Activated CD4-positive, alpha-beta T cell treated with anti-CD3 and anti-CD28 coated beads, Interleukin-2, amount 10 ng/mL, durations not matched to agents 7 days and 5 days (primary cell): Measurements from ENCODE around the gene LYRM4. TPM values are rescaled to one million over a fixed set of nuclear protein-coding genes. Genes with fewer than 3 reads are reported as not detected.
A peak's percentile ranks its signal among the peaks of the same experiment; 100 is the strongest.

Experiments
- CTCF ChIA-PET: fragments of 350-600 bp; sonication (Branson Sonifier 250); formaldehyde crosslinking; loops from one replicate; lab custom pipeline; 2021; ENCODE audit warnings: antibody characterized with exemption; lab: Charles Lee
- POLR2A ChIA-PET: fragments of 350-600 bp; sonication (Branson Sonifier 250); formaldehyde crosslinking; loops from one replicate; lab custom pipeline; 2021; ENCODE audit warnings: antibody characterized with exemption; lab: Charles Lee
- DNase-seq: peaks from one replicate; pipeline ENCODE4 v3.0.0-alpha.2; 2020
- H3K27ac Mint-ChIP-seq: one replicate; pipeline ENCODE4 v1.8.0; 2021; ENCODE audit warnings: mild to moderate bottlenecking, moderate library complexity, mixed read lengths
- H3K27me3 Mint-ChIP-seq: one replicate; pipeline ENCODE4 v1.8.0; 2021; ENCODE audit warnings: mixed read lengths
- H3K36me3 Mint-ChIP-seq: one replicate; pipeline ENCODE4 v1.8.0; 2021; ENCODE audit warnings: low read depth, mixed read lengths
- H3K4me1 Mint-ChIP-seq: one replicate; pipeline ENCODE4 v1.8.0; 2021; ENCODE audit warnings: mixed read lengths
- H3K4me3 Mint-ChIP-seq: one replicate; pipeline ENCODE4 v1.8.0; 2021; ENCODE audit warnings: mild to moderate bottlenecking, moderate library complexity, mixed read lengths
- H3K9me3 Mint-ChIP-seq: one replicate; pipeline ENCODE4 v1.8.0; 2021; ENCODE audit warnings: mixed read lengths
- total RNA-seq, 2 experiments: library from RNA; stranded (reverse); gene quantifications; one replicate each; pipeline ENCODE4 v1.2.3, GENCODE V29; 2021

LYRM4 gene
- total RNA-seq, 2 experiments from 2014 or later: 30.8 to 31.4 TPM

DNA sequence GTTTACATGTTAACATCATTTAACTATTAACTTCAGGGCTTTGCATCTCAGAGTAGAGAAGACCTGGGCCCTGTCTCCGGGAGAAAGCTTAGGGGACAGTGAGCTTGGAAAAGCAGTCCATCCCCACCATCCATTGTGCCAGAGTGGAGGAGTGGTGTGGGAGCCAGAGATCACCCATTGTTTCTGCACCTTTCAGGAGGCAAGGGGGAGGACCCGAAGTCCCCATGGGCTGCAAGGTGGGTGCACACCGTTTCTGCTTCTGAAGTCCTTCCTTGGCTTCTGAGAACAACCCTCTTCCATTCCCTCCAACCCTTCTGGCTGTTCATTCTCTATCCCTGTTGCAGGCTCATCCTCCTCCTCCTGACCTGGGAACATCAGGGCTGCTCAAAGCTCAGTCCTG lies 179.6 kb downstream of the LYRM4 start:
- ChIA-PET CTCF (no interaction called here), POLR2A (no interaction called here)
- no peaks in the 10 kb centered on the region for H3K36me3 Mint-ChIP-seq
- peaks cover 56% of the 10 kb centered on the region for H3K27me3 Mint-ChIP-seq
- H3K9me3 Mint-ChIP-seq: no peaks in the 10 kb centered on the region
- no peak overlapping the region for H3K4me3 Mint-ChIP-seq
- no peak for DNase-seq
- H3K27ac Mint-ChIP-seq: no peak overlapping the region
- peaks cover 4% of the 10 kb centered on the region for H3K4me1 Mint-ChIP-seq

DNA sequence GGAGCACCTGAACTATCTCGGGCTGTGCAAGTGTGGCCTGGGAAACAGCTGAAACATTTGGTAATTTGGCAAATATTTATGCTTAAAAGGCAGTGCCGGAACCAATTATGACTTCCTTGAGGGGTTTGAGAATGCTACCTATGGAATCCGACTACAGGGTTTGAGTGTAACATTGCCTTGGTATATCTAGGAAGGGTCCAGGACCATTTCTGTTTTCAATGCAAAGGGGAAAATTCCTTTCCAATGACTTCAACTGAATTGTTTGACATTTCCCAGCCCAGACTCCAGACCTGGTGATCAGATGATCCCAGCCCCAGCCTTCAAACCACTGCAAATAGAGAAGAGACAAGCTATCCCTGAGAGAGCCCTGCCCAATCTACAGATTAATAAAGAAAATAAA lies 180.2 kb downstream of the LYRM4 start:
- DNase-seq: no peak

GRCh38 chr6:5079692-5080091 lies 181.1 kb downstream of the LYRM4 start:
- H3K36me3 Mint-ChIP-seq: no peaks in the 10 kb centered on the region
- CTCF ChIA-PET: no interaction called here
- POLR2A ChIA-PET: no interaction called here
- DNase-seq: no peak
- H3K27me3 Mint-ChIP-seq: peaks cover 54% of the 10 kb centered on the region
- no peak overlapping the region for H3K27ac Mint-ChIP-seq
- H3K4me1 Mint-ChIP-seq: peaks cover 1% of the 10 kb centered on the region
- H3K4me3 Mint-ChIP-seq: no peak overlapping the region
- no peaks in the 10 kb centered on the region for H3K9me3 Mint-ChIP-seq

More for the DNA sequence above, 180.2 kb downstream of the LYRM4 start:
- Mint-ChIP-seq H3K36me3 (no peaks in the 10 kb centered on the region), H3K27ac (no peak overlapping the region), H3K27me3 (peaks cover 54% of the 10 kb centered on the region), H3K4me1 (peaks cover 3% of the 10 kb centered on the region), H3K4me3 (no peak overlapping the region), H3K9me3 (no peaks in the 10 kb centered on the region)
- POLR2A ChIA-PET: no interaction called here
- CTCF ChIA-PET: interaction anchor here (0.6 kb wide), 1 partner anchor 364 kb away, joined by 5 read pairs; no protein-coding TSS in a partner anchor

DNA sequence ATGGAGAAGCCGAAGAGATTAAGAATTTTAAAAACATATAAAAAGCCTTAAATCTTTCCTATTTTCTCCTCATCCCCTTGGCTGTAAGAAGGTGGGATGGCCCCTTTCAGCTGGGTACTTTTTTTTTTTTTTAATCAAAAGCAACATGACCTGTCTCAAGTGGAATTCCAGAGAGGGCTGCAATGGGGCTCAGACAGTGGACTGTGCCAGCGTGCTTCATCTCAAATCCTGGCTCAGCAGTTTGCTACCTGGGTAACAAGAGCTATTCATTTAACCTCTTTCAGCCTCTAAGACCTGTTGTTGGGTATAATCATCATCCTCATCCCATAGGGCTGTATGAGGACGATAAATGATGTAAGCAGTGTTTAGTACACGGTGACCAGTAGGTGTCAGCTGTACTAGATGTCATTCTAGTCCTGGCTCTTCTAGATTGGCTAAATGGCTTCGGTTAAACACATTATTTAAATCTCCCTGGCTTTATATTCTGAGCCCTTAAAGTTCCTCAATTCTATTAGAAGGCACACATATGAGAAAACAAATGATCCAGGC lies 182.6 kb downstream of the LYRM4 start:
- H3K9me3 Mint-ChIP-seq: no peaks in the 10 kb centered on the region
- CTCF ChIA-PET: interaction anchor here (0.6 kb wide), 2 partner anchors 43 to 543 kb away, joined by 3 read pairs; no protein-coding TSS in a partner anchor
- no peak overlapping the region for H3K4me3 Mint-ChIP-seq
- POLR2A ChIA-PET: no interaction called here
- no peaks in the 10 kb centered on the region for H3K36me3 Mint-ChIP-seq
- H3K27me3 Mint-ChIP-seq: peaks cover 43% of the 10 kb centered on the region
- DNase-seq: no peak
- H3K27ac Mint-ChIP-seq: no peak overlapping the region
- H3K4me1 Mint-ChIP-seq: no peaks in the 10 kb centered on the region

- ChIA-PET POLR2A (no interaction called here), CTCF (interaction anchor here (0.6 kb wide), 1 partner anchor 1517 kb away, joined by 6 read pairs; no protein-coding TSS in a partner anchor)
- Mint-ChIP-seq H3K9me3 (no peaks in the 10 kb centered on the region), H3K4me1 (peaks cover 8% of the 10 kb centered on the region), H3K27ac (no peak overlapping the region), H3K36me3 (no peaks in the 10 kb centered on the region), H3K4me3 (no peak overlapping the region), H3K27me3 (peaks cover 35% of the 10 kb centered on the region)
- no peak for DNase-seq
Observed at GRCh38 chr6:5076931-5077330, 183.8 kb downstream of the LYRM4 start.

GRCh38 chr6:5073992-5074391 lies 186.8 kb downstream of the LYRM4 start:
- no peak overlapping the region for H3K27ac Mint-ChIP-seq
- ChIA-PET CTCF (no interaction called here), POLR2A (no interaction called here)
- H3K27me3 Mint-ChIP-seq: peaks cover 14% of the 10 kb centered on the region
- DNase-seq: no peak
- H3K9me3 Mint-ChIP-seq: no peaks in the 10 kb centered on the region
- H3K4me1 Mint-ChIP-seq: peaks cover 8% of the 10 kb centered on the region
- H3K4me3 Mint-ChIP-seq: no peak overlapping the region
- H3K36me3 Mint-ChIP-seq: no peaks in the 10 kb centered on the region

DNA sequence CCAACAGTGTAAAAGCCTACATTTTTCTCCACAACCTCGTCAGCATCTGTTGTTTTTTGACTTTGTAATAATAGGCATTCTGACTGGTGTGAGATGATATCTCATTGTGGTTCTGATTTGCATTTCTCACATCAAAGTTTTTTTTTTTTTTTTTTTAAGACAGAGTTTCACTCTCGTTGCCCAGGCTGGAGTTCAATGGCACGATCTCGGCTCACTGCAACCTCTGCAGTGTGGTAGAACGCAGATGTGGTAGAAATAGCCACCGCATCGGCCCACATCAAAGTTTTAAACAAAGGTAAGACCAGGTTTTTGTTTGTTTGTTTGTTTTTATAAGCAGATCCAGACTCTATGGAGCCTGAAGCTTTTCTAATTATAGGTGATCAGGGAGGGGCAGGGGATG lies 188.3 kb downstream of the LYRM4 start:
- H3K27me3 Mint-ChIP-seq: peaks cover 12% of the 10 kb centered on the region
- no peaks in the 10 kb centered on the region for H3K36me3 Mint-ChIP-seq
- DNase-seq: peak; percentile 17
- peak overlapping the region; percentile 68 for H3K27ac Mint-ChIP-seq
- H3K9me3 Mint-ChIP-seq: no peaks in the 10 kb centered on the region
- ChIA-PET POLR2A (no interaction called here), CTCF (no interaction called here)
- H3K4me1 Mint-ChIP-seq: peaks cover 8% of the 10 kb centered on the region
- no peak overlapping the region for H3K4me3 Mint-ChIP-seq

GRCh38 chr6:5071216-5071615 lies 189.5 kb downstream of the LYRM4 start:
- H3K9me3 Mint-ChIP-seq: no peaks in the 10 kb centered on the region
- ChIA-PET CTCF (no interaction called here), POLR2A (no interaction called here)
- H3K4me1 Mint-ChIP-seq: peaks cover 8% of the 10 kb centered on the region
- H3K27ac Mint-ChIP-seq: no peak overlapping the region
- no peak for DNase-seq
- H3K36me3 Mint-ChIP-seq: no peaks in the 10 kb centered on the region
- H3K4me3 Mint-ChIP-seq: no peak overlapping the region
- peaks cover 4% of the 10 kb centered on the region for H3K27me3 Mint-ChIP-seq

DNA sequence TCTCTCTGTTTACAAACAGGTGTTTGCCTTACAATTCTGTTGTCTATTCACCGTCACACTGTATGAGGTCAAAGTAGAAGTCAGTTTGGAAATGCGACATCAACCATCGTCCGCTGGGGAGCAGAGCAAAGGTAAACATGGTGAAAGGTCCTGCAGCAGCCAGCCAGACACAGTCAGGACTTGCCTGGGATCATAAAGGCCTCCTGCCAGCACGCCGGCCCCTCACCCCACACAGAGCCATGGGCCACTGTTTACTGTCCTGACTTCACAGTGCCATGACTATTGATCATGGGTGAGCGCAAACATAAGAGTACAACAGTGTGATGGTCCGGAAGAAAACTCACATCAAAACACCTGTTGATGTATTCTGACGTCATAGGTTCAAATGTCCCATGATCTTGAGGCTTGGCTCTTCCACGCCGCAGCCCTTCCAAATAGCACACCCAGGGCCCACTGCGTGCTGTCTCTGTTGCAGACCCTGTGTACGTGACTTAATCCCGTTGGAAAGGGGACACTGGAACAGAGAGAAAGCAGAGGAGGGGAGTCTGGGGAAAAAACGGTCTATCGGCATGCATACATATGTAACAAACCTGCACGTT lies 192.5 kb downstream of the LYRM4 start:
- no peak overlapping the region for H3K4me3 Mint-ChIP-seq
- no peaks in the 10 kb centered on the region for H3K36me3 Mint-ChIP-seq
- H3K27ac Mint-ChIP-seq: no peak overlapping the region
- peaks cover 8% of the 10 kb centered on the region for H3K4me1 Mint-ChIP-seq
- H3K27me3 Mint-ChIP-seq: peaks cover 2% of the 10 kb centered on the region
- ChIA-PET POLR2A (no interaction called here), CTCF (no interaction called here)
- no peak for DNase-seq
- H3K9me3 Mint-ChIP-seq: no peaks in the 10 kb centered on the region

DNA sequence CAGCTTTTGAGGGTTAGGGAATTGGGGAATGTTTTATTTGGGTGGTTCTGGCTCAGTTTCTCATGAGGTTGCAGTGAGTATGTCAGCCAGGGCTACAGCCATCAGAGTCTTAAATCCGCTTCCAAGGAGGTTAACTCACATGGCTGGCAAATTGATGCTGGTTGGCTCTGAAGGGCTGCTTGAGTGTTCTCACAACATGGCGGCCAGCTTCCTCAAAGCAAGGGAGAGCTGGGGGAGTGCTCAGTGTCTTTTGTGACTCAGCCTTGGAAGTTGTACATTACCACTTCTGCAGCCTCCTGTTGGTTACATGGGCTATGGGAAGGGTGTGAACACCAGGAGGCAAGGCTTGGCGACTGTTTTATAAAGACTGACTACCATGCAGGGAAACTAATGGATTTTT lies 193.4 kb downstream of the LYRM4 start:
- no peaks in the 10 kb centered on the region for H3K27me3 Mint-ChIP-seq
- no peaks in the 10 kb centered on the region for H3K36me3 Mint-ChIP-seq
- H3K27ac Mint-ChIP-seq: no peak overlapping the region
- H3K4me1 Mint-ChIP-seq: peaks cover 4% of the 10 kb centered on the region
- POLR2A ChIA-PET: no interaction called here
- CTCF ChIA-PET: no interaction called here
- H3K4me3 Mint-ChIP-seq: no peak overlapping the region
- DNase-seq: no peak
- no peaks in the 10 kb centered on the region for H3K9me3 Mint-ChIP-seq

DNA sequence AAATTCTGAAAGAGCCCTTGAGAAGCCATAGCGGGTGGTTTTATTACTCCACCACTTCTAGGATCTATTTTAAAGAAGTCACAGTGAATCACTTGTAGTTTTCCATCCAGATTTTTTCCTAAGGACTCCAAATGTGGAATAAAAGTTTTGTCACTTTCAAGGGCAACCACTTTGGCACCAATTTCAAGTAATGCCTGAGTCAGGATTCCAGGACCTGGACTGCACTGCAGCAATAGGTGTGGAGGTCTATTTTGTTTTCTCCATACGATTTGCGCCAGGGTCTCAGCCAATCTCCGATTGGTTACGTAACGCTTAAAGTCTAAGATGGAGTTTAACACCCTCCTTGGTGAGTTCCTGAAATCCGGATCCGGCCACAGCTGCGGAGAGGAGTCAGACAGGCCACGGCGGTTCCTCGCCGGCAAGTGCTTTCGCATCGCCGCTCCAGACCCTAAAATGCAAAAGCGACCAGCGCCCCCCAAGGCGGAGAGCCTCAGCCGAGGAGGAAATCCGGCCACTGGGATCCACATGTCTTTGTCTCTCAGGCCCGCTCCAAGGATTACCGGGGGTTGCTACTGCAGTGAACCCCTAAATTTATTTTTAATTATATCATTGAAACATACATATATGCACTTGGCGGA lies 194.2 kb downstream of the LYRM4 start:
- H3K9me3 Mint-ChIP-seq: no peaks in the 10 kb centered on the region
- H3K4me1 Mint-ChIP-seq: no peaks in the 10 kb centered on the region
- H3K36me3 Mint-ChIP-seq: no peaks in the 10 kb centered on the region
- H3K4me3 Mint-ChIP-seq: no peak overlapping the region
- H3K27ac Mint-ChIP-seq: no peak overlapping the region
- ChIA-PET CTCF (no interaction called here), POLR2A (no interaction called here)
- no peaks in the 10 kb centered on the region for H3K27me3 Mint-ChIP-seq
- DNase-seq: no peak

GRCh38 chr6:5063617-5064016 lies 197.1 kb downstream of the LYRM4 start:
- H3K27ac Mint-ChIP-seq: no peak overlapping the region
- no peaks in the 10 kb centered on the region for H3K36me3 Mint-ChIP-seq
- no peak overlapping the region for H3K4me3 Mint-ChIP-seq
- POLR2A ChIA-PET: no interaction called here
- no peaks in the 10 kb centered on the region for H3K27me3 Mint-ChIP-seq
- DNase-seq: no peak
- H3K4me1 Mint-ChIP-seq: no peaks in the 10 kb centered on the region
- no peaks in the 10 kb centered on the region for H3K9me3 Mint-ChIP-seq
- CTCF ChIA-PET: no interaction called here

- H3K36me3 Mint-ChIP-seq: no peaks in the 10 kb centered on the region
- H3K4me1 Mint-ChIP-seq: no peaks in the 10 kb centered on the region
Observed at GRCh38 chr6:5061152-5061551, 199.6 kb downstream of the LYRM4 start.

More at GRCh38 chr6:5061152-5061551, 199.6 kb downstream of the LYRM4 start:
- H3K27ac Mint-ChIP-seq: no peak overlapping the region
- H3K9me3 Mint-ChIP-seq: no peaks in the 10 kb centered on the region
- ChIA-PET CTCF (interaction anchor here (1.6 kb wide), 1 partner anchor 14 kb away, joined by 3 read pairs; no protein-coding TSS in a partner anchor), POLR2A (no interaction called here)
- no peaks in the 10 kb centered on the region for H3K27me3 Mint-ChIP-seq
- H3K4me3 Mint-ChIP-seq: no peak overlapping the region
- no peak for DNase-seq
